ENCODE data around the gene C1S.

DNA sequence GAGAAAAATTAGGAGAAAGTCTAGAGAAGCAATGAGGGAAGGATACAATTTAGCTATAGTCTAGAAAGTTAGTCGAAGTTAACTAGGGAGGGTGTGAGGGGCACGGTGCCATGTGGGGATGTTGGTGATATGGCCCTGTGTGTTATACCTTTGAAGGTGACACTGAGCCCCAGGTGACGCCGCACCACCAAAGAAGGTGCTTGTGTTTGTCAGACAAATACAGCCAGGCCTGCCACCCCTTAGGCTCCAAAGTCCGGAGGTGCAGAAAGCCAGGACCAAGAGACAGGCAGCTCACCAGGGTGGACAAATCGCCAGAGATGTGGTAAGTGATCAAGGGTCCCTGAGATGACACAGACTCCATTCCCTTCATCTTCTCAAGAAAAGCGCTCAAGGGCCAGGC, 1.1 kb downstream of the C1S start:
- TF ChIP-seq, protein P1, sequence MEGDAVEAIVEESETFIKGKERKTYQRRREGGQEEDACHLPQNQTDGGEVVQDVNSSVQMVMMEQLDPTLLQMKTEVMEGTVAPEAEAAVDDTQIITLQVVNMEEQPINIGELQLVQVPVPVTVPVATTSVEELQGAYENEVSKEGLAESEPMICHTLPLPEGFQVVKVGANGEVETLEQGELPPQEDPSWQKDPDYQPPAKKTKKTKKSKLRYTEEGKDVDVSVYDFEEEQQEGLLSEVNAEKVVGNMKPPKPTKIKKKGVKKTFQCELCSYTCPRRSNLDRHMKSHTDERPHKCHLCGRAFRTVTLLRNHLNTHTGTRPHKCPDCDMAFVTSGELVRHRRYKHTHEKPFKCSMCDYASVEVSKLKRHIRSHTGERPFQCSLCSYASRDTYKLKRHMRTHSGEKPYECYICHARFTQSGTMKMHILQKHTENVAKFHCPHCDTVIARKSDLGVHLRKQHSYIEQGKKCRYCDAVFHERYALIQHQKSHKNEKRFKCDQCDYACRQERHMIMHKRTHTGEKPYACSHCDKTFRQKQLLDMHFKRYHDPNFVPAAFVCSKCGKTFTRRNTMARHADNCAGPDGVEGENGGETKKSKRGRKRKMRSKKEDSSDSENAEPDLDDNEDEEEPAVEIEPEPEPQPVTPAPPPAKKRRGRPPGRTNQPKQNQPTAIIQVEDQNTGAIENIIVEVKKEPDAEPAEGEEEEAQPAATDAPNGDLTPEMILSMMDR (IDR thresholded peaks at IDR 0.05), result no peak
- TF ChIP-seq POLR2A (IDR thresholded peaks at IDR 0.05) (no peak), POLR2AphosphoS5 (IDR thresholded peaks at IDR 0.05; ENCODE audit: insufficient read depth in 1 of 2, low read depth in 1 of 2) (no peak)

Data from vagina (tissue), 2 donors.